Common myeloid progenitor, CD34-positive (primary cell): ENCODE measurements around the gene TSHZ3.

ENCODE experiments used
- CTCF ChIA-PET: fragments of 350-600 bp; sonication (Branson Sonifier 250); formaldehyde crosslinking; loops from one replicate; lab custom pipeline; 2021; ENCODE audit warnings: antibody characterized with exemption; lab: Charles Lee
- POLR2A ChIA-PET: fragments of 350-600 bp; sonication (Branson Sonifier 250); formaldehyde crosslinking; loops from one replicate; lab custom pipeline; 2021; ENCODE audit warnings: antibody characterized with exemption; lab: Charles Lee
- DNase-seq, 3 donors: peaks; one replicate each; pipeline versions ENCODE4 v3.0.0 to v3.0.0-alpha.2; 2013
- H3K27ac ChIP-seq, 2 experiments: 1 replicate in 1 of 2; 2 replicates in 1 of 2; pipeline ENCODE4 v1.7.0; 2013; ENCODE audit warnings: inconsistent platforms in 2 of 2, low read length in 2 of 2, mild to moderate bottlenecking in 2 of 2, low read depth in 1 of 2, moderate library complexity in 1 of 2; ENCODE audit not compliant: severe bottlenecking in 2 of 2, insufficient read depth in 1 of 2, poor library complexity in 1 of 2
- H3K27me3 ChIP-seq, 5 experiments: replicated peaks in 2 of 5; 1 replicate in 3 of 5; 2 replicates in 2 of 5; pipeline versions ENCODE4 v1.6.1 to v1.7.0; 2013; ENCODE audit warnings: low read length in 4 of 5, mild to moderate bottlenecking in 2 of 5, moderate library complexity in 2 of 5, inconsistent platforms in 1 of 5; ENCODE audit not compliant: insufficient read depth in 5 of 5, control insufficient read depth in 4 of 5
- H3K36me3 ChIP-seq, 4 experiments: 1 replicate in 2 of 4; 2 replicates in 2 of 4; pipeline versions ENCODE4 v1.6.1 to v1.7.0; 2013; ENCODE audit warnings: low read length in 3 of 4, control low read depth in 1 of 4, mild to moderate bottlenecking in 1 of 4; ENCODE audit not compliant: control insufficient read depth in 4 of 4, insufficient read depth in 4 of 4
- H3K4me1 ChIP-seq, 4 experiments: 1 replicate in 3 of 4; 2 replicates in 1 of 4; pipeline versions ENCODE4 v1.6.1 to v1.7.1; 2013; ENCODE audit warnings: low read length in 3 of 4, mild to moderate bottlenecking in 3 of 4, control low read depth in 1 of 4, inconsistent platforms in 1 of 4, moderate library complexity in 1 of 4; ENCODE audit not compliant: control insufficient read depth in 4 of 4, insufficient read depth in 4 of 4; ENCODE audit errors: control extremely low read depth in 1 of 4
- H3K4me3 ChIP-seq, 7 experiments: 1 replicate in 4 of 7; 2 replicates in 3 of 7; pipeline versions ENCODE4 v1.5.1 to v1.7.0; 2013; ENCODE audit warnings: mild to moderate bottlenecking in 7 of 7, low read length in 6 of 7, moderate library complexity in 6 of 7, inconsistent platforms in 2 of 7, low read depth in 2 of 7, control low read depth in 1 of 7; ENCODE audit not compliant: insufficient read depth in 4 of 7, control insufficient read depth in 1 of 7; ENCODE audit errors: extremely low read depth in 1 of 7
- H3K9me3 ChIP-seq, 5 experiments: 1 replicate in 4 of 5; 2 replicates in 1 of 5; pipeline versions ENCODE4 v1.6.1 to v1.7.1; 2013; ENCODE audit warnings: low read length in 4 of 5, mild to moderate bottlenecking in 2 of 5, inconsistent platforms in 1 of 5, low read depth in 1 of 5, moderate library complexity in 1 of 5; ENCODE audit not compliant: control insufficient read depth in 4 of 5, insufficient read depth in 2 of 5; ENCODE audit errors: control extremely low read depth in 1 of 5
- WGBS: methylation state at CpG from one replicate; pipeline ENCODE4 v1.1.5; 2013; ENCODE audit not compliant: insufficient coverage; 5-methylcytosine and 5-hydroxymethylcytosine counted together

The TSHZ3 gene

GRCh38 chr19:31351855-31352195, 2.6 kb upstream of the TSHZ3 start:
- Histone ChIP-seq H3K27ac (no peak overlapping the region), H3K9me3 (no peaks in the 10 kb centered on the region), H3K36me3 (no peaks in the 10 kb centered on the region), H3K27me3 (peaks cover 21 to 83% (median 58%) of the 10 kb centered on the region in 5 experiments), H3K4me1 (peaks cover 0 to 45% (median 25%) of the 10 kb centered on the region in 4 experiments), H3K4me3 (peak overlapping the region in 4 of 7 experiments; percentile 51 to 77 (median 65))
- ChIA-PET POLR2A (interaction anchor here (1.1 kb wide), 1 partner anchor 12 kb away, joined by 4 read pairs; no protein-coding TSS in a partner anchor), CTCF (interaction anchor here (2.2 to 6.3 kb wide), 2 partner anchors 13 to 669 kb away, joined by 6 to 23 read pairs; no protein-coding TSS in a partner anchor)
- DNase-seq = no peak
- WGBS = 1% methylated on average over 27 of the region's 29 CpGs

GRCh38 chr19:31351056-31351854, 2.0 kb upstream of the TSHZ3 start:
- Histone ChIP-seq H3K27ac (no peak overlapping the region), H3K4me1 (peaks cover 0 to 42% (median 25%) of the 10 kb centered on the region in 4 experiments), H3K4me3 (peak overlapping the region; percentile 18 to 77 (median 63)), H3K9me3 (no peaks in the 10 kb centered on the region), H3K36me3 (no peaks in the 10 kb centered on the region), H3K27me3 (peaks cover 22 to 81% (median 55%) of the 10 kb centered on the region in 5 experiments)
- no peak for DNase-seq
- CTCF ChIA-PET = interaction anchor here (6.3 kb wide), 1 partner anchor 12 kb away, joined by 23 read pairs; no protein-coding TSS in a partner anchor
- WGBS = under 1% methylated on average over 70 of the region's 72 CpGs
- POLR2A ChIA-PET = interaction anchor here (1.1 kb wide), 1 partner anchor 11 kb away, joined by 4 read pairs; no protein-coding TSS in a partner anchor

GRCh38 chr19:31350693-31351055, 1.4 kb upstream of the TSHZ3 start:
- Histone ChIP-seq H3K4me3 (peak overlapping the region; percentile 25 to 77 (median 63)), H3K4me1 (peaks cover 0 to 42% (median 25%) of the 10 kb centered on the region in 4 experiments), H3K27me3 (peaks cover 19 to 81% (median 51%) of the 10 kb centered on the region in 5 experiments), H3K9me3 (no peaks in the 10 kb centered on the region), H3K27ac (no peak overlapping the region), H3K36me3 (no peaks in the 10 kb centered on the region)
- CTCF ChIA-PET = interaction anchor here (6.3 kb wide), 1 partner anchor 12 kb away, joined by 23 read pairs; no protein-coding TSS in a partner anchor
- peak in 2 of 3 donors; percentile 31 to 48 for DNase-seq
- POLR2A ChIA-PET = interaction anchor here (1.1 kb wide), 1 partner anchor 11 kb away, joined by 4 read pairs; no protein-coding TSS in a partner anchor
- under 1% methylated on average over 60 of the region's 63 CpGs for WGBS

- H3K9me3 ChIP-seq = no peaks in the 10 kb centered on the region
- no peak for DNase-seq
- no peak overlapping the region for H3K27ac ChIP-seq
- CTCF ChIA-PET = interaction anchor here (6.3 kb wide), 1 partner anchor 11 kb away, joined by 23 read pairs; no protein-coding TSS in a partner anchor
- POLR2A ChIA-PET = no interaction called here
- no peaks in the 10 kb centered on the region for H3K36me3 ChIP-seq
- 0% methylated on average over 26 of the region's 61 CpGs for WGBS
- H3K4me1 ChIP-seq = peaks cover 0 to 40% (median 25%) of the 10 kb centered on the region in 4 experiments
- peaks cover 21 to 80% (median 47%) of the 10 kb centered on the region in 5 experiments for H3K27me3 ChIP-seq
- peak overlapping the region; percentile 25 to 77 (median 63) for H3K4me3 ChIP-seq
Observed at GRCh38 chr19:31350033-31350692, 927 bp upstream of the TSHZ3 start.

- ChIA-PET POLR2A (no interaction called here), CTCF (interaction anchor here (2.8 kb wide), 1 partner anchor 10 kb away, joined by 9 read pairs; no protein-coding TSS in a partner anchor)
- DNase-seq = peak in 2 of 3 donors; percentile 29 to 44
- H3K36me3 ChIP-seq = no peaks in the 10 kb centered on the region
- H3K27ac ChIP-seq = no peak overlapping the region
- H3K27me3 ChIP-seq = peaks cover 21 to 73% (median 36%) of the 10 kb centered on the region in 5 experiments
- H3K4me3 ChIP-seq = peak overlapping the region; percentile 35 to 77 (median 67)
- under 1% methylated on average over 57 of the region's 61 CpGs for WGBS
- H3K9me3 ChIP-seq = no peaks in the 10 kb centered on the region
- peaks cover 0 to 30% (median 22%) of the 10 kb centered on the region in 4 experiments for H3K4me1 ChIP-seq
Observed at GRCh38 chr19:31348481-31349159, 616 bp downstream of the TSHZ3 start.

- no peaks in the 10 kb centered on the region for H3K9me3 ChIP-seq
- H3K27ac ChIP-seq = no peak overlapping the region
- ChIA-PET CTCF (interaction anchor here (0.6 to 2.8 kb wide), 2 partner anchors 9 to 84 kb away, joined by 3 to 9 read pairs; no protein-coding TSS in a partner anchor), POLR2A (no interaction called here)
- 75% methylated on average over 2 of the region's 11 CpGs for WGBS
- H3K27me3 ChIP-seq = peaks cover 20 to 66% (median 29%) of the 10 kb centered on the region in 5 experiments
- no peaks in the 10 kb centered on the region for H3K36me3 ChIP-seq
- no peak for DNase-seq
- H3K4me1 ChIP-seq = peaks cover 0 to 28% (median 22%) of the 10 kb centered on the region in 4 experiments
- peak overlapping the region in 2 of 7 experiments; percentile 23 to 58 for H3K4me3 ChIP-seq
Observed at GRCh38 chr19:31347828-31348392, 1.3 kb downstream of the TSHZ3 start.
